NB4 (cell line): ENCODE measurements around the gene SYNE3.

Experiments used
- POLR2A ChIP-seq: IDR thresholded peaks from 2 replicates; pipeline ENCODE4 v1.6.1; 2011; ENCODE audit warnings: mild to moderate bottlenecking; ENCODE audit not compliant: insufficient read length; ENCODE audit errors: extremely low read depth
- TF ChIP-seq, protein P1 (sequence below): IDR thresholded peaks from one replicate; pipeline ENCODE4 v1.5.1; 2012; ENCODE audit warnings: low read depth, low read length

GRCh38 chr14:95555053-95555452, 38.6 kb upstream of the SYNE3 start:
- TF ChIP-seq, protein P1, sequence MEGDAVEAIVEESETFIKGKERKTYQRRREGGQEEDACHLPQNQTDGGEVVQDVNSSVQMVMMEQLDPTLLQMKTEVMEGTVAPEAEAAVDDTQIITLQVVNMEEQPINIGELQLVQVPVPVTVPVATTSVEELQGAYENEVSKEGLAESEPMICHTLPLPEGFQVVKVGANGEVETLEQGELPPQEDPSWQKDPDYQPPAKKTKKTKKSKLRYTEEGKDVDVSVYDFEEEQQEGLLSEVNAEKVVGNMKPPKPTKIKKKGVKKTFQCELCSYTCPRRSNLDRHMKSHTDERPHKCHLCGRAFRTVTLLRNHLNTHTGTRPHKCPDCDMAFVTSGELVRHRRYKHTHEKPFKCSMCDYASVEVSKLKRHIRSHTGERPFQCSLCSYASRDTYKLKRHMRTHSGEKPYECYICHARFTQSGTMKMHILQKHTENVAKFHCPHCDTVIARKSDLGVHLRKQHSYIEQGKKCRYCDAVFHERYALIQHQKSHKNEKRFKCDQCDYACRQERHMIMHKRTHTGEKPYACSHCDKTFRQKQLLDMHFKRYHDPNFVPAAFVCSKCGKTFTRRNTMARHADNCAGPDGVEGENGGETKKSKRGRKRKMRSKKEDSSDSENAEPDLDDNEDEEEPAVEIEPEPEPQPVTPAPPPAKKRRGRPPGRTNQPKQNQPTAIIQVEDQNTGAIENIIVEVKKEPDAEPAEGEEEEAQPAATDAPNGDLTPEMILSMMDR: no peak
- no peak for TF ChIP-seq POLR2A
